ENCODE measurements around the gene LAMTOR3.

DNA sequence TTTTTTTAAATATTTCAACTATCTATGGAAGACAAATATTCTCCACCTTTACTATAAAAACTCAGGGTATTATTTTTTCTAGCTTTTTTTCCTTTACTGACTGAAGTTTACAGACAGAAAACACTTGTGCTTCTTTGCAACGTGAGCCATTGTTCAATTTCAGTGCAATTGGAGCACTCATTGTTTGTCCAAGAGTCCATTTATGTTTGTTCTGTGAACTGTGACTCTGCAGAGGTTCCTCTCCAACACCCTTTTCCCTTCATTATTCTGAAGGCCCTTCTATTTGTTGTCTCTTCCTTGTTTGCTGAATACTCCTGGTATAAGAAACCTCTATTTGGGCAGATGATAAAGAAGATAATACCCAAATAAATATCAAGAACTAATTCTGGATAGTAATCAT lies 40.2 kb downstream of the LAMTOR3 start:
- TF ChIP-seq, protein P1, sequence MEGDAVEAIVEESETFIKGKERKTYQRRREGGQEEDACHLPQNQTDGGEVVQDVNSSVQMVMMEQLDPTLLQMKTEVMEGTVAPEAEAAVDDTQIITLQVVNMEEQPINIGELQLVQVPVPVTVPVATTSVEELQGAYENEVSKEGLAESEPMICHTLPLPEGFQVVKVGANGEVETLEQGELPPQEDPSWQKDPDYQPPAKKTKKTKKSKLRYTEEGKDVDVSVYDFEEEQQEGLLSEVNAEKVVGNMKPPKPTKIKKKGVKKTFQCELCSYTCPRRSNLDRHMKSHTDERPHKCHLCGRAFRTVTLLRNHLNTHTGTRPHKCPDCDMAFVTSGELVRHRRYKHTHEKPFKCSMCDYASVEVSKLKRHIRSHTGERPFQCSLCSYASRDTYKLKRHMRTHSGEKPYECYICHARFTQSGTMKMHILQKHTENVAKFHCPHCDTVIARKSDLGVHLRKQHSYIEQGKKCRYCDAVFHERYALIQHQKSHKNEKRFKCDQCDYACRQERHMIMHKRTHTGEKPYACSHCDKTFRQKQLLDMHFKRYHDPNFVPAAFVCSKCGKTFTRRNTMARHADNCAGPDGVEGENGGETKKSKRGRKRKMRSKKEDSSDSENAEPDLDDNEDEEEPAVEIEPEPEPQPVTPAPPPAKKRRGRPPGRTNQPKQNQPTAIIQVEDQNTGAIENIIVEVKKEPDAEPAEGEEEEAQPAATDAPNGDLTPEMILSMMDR (IDR thresholded peaks at IDR 0.05): no peak
- TF ChIP-seq GABPA (IDR thresholded peaks at IDR 0.05; ENCODE audit: low read depth) (no peak), FOXM1 (IDR thresholded peaks at IDR 0.05; ENCODE audit: low read depth) (no peak), TEAD4 (IDR thresholded peaks at IDR 0.05; ENCODE audit: borderline replicate concordance, insufficient read depth) (no peak), CHD2 (IDR thresholded peaks at IDR 0.05; ENCODE audit: low read length, partially characterized antibody) (no peak), EP300 (IDR thresholded peaks at IDR 0.05; ENCODE audit: borderline replicate concordance in 1 of 2, low read depth in 1 of 2, low read length in 1 of 2) (no peak), FOXJ3 (CRISPR knock-in tag; IDR thresholded peaks at IDR 0.05) (no peak)
- TF ChIP-seq, protein P2, sequence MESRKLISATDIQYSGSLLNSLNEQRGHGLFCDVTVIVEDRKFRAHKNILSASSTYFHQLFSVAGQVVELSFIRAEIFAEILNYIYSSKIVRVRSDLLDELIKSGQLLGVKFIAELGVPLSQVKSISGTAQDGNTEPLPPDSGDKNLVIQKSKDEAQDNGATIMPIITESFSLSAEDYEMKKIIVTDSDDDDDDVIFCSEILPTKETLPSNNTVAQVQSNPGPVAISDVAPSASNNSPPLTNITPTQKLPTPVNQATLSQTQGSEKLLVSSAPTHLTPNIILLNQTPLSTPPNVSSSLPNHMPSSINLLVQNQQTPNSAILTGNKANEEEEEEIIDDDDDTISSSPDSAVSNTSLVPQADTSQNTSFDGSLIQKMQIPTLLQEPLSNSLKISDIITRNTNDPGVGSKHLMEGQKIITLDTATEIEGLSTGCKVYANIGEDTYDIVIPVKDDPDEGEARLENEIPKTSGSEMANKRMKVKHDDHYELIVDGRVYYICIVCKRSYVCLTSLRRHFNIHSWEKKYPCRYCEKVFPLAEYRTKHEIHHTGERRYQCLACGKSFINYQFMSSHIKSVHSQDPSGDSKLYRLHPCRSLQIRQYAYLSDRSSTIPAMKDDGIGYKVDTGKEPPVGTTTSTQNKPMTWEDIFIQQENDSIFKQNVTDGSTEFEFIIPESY (IDR thresholded peaks at IDR 0.05; ENCODE audit: borderline replicate concordance, low read depth): no peak

All from SK-N-SH (cell line).